Ammon's horn (tissue), 1 donor: Measurements from ENCODE around the gene NRTN.
"Not testable (repeated sequence)": the region's sequence is repeated elsewhere in the genome, so short reads cannot be mapped to it uniquely, and the experiment has no call there.

Experiments used
- DNase-seq: peaks from one replicate; pipeline ENCODE4 v3.0.0-alpha.2; 2016; ENCODE audit warnings: low spot score

NRTN gene

GRCh38 chr19:5867201-5868136 is 62.6 kb downstream of the NRTN start:
- DNase-seq: no peak

GRCh38 chr19:5870986-5871394 is 66.1 kb downstream of the NRTN start:
- DNase-seq: no peak

GRCh38 chr19:5873617-5874199 is 68.8 kb downstream of the NRTN start:
- DNase-seq: no peak

GRCh38 chr19:5874496-5874895 is 69.6 kb downstream of the NRTN start:
- not testable (repeated sequence) for DNase-seq

GRCh38 chr19:5877427-5877826 is 72.6 kb downstream of the NRTN start:
- no peak for DNase-seq

GRCh38 chr19:5877882-5878281 is 73.0 kb downstream of the NRTN start:
- DNase-seq: no peak
